GM06990 (cell line): ENCODE measurements around the gene ATP13A5.

ENCODE experiments used
- DNase-seq: peaks from one replicate; pipeline ENCODE4 v3.0.0-alpha.2; 2011; ENCODE audit not compliant: insufficient read length; ENCODE audit errors: extremely low read depth
- H3K27me3 ChIP-seq: replicated peaks from 2 replicates; pipeline ENCODE4 v1.6.0; 2011; ENCODE audit warnings: low read length; ENCODE audit not compliant: control insufficient read depth, insufficient read depth
- H3K36me3 ChIP-seq: 2 replicates; pipeline ENCODE4 v1.5.1; 2011; ENCODE audit warnings: low read length; ENCODE audit not compliant: control insufficient read depth, insufficient read depth
- H3K4me3 ChIP-seq: replicated peaks from 2 replicates; pipeline ENCODE4 v1.5.1; 2011; ENCODE audit warnings: low read depth, mild to moderate bottlenecking, control low read depth, low read length
- CTCF ChIP-seq: IDR thresholded peaks from 2 replicates; pipeline ENCODE4 v1.5.1; 2011; ENCODE audit warnings: low read length, control low read depth, mild to moderate bottlenecking, inconsistent platforms; ENCODE audit not compliant: insufficient read depth, poor library complexity, severe bottlenecking

The ATP13A5 gene

GRCh38 chr3:193333229-193333628 is 45.3 kb downstream of the ATP13A5 start:
- H3K4me3 ChIP-seq = no peak overlapping the region
- no peak for TF ChIP-seq CTCF
- H3K36me3 ChIP-seq = no peaks in the 10 kb centered on the region
- DNase-seq = no peak
- no peaks in the 10 kb centered on the region for H3K27me3 ChIP-seq

- Histone ChIP-seq H3K4me3 (no peak overlapping the region), H3K27me3 (no peaks in the 10 kb centered on the region), H3K36me3 (no peaks in the 10 kb centered on the region)
- TF ChIP-seq CTCF = no peak
- DNase-seq = no peak
These were observed 47.9 kb downstream of the ATP13A5 start for GRCh38 chr3:193330555-193331204.

- no peak for DNase-seq
- TF ChIP-seq CTCF = no peak
- Histone ChIP-seq H3K4me3 (no peak overlapping the region), H3K27me3 (no peaks in the 10 kb centered on the region; the same call in 1 of the 2 replicates), H3K36me3 (no peaks in the 10 kb centered on the region)
These were observed 60.8 kb downstream of the ATP13A5 start for GRCh38 chr3:193317682-193318300.

GRCh38 chr3:193314161-193314560 is 64.4 kb downstream of the ATP13A5 start:
- Histone ChIP-seq H3K36me3 (no peaks in the 10 kb centered on the region), H3K27me3 (no peaks in the 10 kb centered on the region; the same call in 1 of the 2 replicates), H3K4me3 (no peak overlapping the region)
- peak; percentile 29 for TF ChIP-seq CTCF
- DNase-seq = no peak

- TF ChIP-seq CTCF = no peak
- no peak for DNase-seq
- no peak overlapping the region for H3K4me3 ChIP-seq
- no peaks in the 10 kb centered on the region; the same call in 1 of the 2 replicates for H3K27me3 ChIP-seq
- no peaks in the 10 kb centered on the region for H3K36me3 ChIP-seq
These were observed 65.2 kb downstream of the ATP13A5 start for GRCh38 chr3:193313061-193313958.
